Umbilical cord (tissue), 2 donors: ENCODE data around the gene SNAP25. TPM values are rescaled to one million over a fixed set of nuclear protein-coding genes. Genes with fewer than 3 reads are reported as not detected.
A peak's percentile ranks its signal among the peaks of the same experiment; 100 is the strongest.

Source experiments
- DNase-seq: peaks from one replicate; pipeline ENCODE4 v3.0.0-alpha.2; 2015; ENCODE audit warnings: low spot score
- total RNA-seq: library from RNA; depleted of rRNA; stranded (reverse); fragments of >200 nt; gene quantifications from one replicate; pipeline ENCODE4 v1.2.3, GENCODE V29; 2014; ENCODE audit warnings: low replicate concordance; ENCODE audit not compliant: insufficient read depth

SNAP25 gene
- total RNA-seq, 1 donor from 2014 or later, result 6.7 TPM

DNA sequence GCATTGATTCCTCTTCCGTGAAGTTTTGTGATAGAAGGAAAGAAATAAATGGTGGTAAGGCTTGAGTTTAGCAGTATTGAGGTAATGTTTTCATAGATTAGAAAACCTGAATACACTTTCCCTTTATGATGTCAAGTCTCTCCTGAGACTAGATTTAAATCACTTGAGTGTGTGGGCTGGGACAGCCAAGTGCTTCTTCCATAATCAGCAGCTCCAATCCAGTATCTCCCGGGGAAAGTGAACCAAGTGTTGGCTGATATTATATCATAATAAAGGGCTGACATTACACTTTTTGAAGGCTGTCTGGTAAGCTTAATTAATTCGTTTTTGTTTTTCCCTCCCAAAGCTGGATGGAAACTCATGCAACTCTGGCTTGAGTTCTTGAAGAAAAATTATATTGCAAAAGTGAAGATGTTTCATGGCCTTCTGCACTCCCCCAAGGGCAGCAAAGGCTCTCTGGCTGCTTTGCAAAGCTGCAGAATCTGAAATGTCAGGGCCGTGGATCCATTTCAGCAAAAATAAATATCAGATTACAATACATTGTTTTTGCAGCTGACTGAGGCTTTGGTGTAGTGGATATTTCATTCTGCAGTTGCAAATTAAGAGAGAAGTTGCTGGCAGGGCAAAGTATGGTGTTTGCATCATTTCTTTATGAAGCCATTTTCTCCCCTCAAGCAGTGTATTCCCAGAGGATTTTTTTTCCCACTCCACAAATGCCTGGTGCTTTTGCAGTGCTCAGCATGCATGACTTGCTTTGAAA is 114.2 kb downstream of the SNAP25 start:
- no peak for DNase-seq

GRCh38 chr20:10336959-10337729 is 118.5 kb downstream of the SNAP25 start:
- DNase-seq, result no peak

DNA sequence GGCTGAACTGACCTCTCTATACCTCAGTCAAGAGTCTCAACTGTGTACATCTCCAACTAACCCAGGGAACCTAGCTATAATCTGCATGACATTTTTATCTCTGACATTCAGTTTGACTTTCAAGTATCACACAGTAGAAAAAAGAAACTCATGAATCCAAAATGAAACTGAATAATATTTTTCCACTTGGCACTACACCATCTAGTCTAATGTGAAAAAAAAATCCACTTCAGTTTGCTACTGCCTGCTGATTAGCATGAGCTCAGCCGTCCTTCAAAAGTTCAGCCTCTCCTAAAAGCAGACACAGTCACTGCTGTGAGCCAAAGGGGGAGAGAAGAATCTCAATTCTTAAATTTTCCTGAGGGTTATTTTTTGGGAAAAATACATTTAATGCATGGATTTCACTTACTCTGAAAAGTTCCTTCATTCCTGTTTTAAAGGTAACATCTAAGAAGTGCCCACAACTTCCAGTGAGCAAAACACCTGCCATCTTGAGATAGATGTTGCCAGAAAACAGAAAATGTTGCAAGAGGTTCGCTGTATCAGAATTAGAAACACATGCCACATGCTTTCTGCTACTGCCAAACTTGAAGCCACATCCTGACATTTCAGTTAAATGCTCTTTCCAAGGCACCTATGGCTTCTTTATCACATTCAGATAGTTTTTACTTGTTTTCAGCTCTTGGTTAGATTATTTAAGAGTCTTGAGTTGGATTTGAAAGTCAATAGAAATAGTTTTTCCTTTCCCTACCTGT is 120.0 kb downstream of the SNAP25 start:
- DNase-seq, result no peak

- DNase-seq, result no peak
These were observed 121.0 kb downstream of the SNAP25 start for GRCh38 chr20:10339609-10340008.

GRCh38 chr20:10342152-10342551 is 123.5 kb downstream of the SNAP25 start:
- DNase-seq, result no peak

DNA sequence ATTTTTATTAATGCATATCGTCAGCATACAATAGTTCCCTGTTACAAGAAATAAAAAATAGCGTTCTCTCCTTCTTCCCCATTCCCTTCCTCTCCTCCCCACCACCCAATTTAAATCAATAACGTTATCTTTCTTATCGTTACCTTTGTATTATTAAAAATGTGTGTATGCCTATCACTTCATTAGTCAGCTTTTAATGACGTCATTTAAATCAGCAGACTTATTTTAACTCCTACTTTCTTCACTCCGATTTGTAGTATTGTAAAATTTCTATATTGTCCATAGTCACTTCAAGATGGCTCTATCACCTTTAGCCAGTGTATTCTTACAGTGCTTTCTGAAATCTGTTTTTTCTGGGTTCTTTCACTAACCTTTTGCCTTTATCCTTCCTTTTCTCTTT is 126.3 kb downstream of the SNAP25 start:
- DNase-seq, result no peak

DNA sequence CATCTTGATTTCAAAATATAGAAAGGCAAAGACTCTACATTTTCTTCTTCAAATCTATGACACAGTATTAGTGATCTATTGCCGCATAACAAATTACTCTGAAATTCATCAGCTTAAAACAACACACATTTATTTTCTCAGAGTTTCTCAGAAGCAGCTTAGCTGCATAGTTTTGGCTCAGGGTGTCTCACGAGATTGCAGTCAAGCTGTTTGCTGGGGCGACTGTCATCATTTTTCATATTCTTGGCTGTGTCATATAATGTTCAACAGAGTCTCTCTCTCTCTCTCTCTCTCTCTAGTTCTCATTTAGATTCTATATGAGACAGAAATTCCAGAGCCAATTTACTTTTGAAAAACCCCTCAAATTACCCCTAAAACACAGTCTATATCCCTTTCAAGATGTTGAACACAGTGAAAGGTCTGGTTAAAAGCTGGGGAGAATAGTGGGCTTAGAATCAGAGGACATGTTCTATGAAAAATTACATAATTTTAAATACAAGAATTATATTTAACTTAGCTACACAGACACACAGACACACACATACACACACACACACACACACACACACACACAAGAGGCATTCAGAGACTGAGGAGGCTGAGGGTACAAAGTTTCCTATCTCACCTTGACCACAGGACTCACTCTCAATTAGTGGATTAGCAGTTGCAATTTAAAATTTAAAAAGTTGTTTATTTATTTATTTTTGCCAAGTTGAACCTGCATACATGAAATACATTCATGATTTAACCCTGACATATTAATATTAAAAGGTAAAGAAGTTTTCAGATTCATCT is 128.7 kb downstream of the SNAP25 start:
- peak; percentile 36 for DNase-seq

- no peak for DNase-seq
These were observed 130.5 kb downstream of the SNAP25 start for GRCh38 chr20:10349118-10349517.

DNA sequence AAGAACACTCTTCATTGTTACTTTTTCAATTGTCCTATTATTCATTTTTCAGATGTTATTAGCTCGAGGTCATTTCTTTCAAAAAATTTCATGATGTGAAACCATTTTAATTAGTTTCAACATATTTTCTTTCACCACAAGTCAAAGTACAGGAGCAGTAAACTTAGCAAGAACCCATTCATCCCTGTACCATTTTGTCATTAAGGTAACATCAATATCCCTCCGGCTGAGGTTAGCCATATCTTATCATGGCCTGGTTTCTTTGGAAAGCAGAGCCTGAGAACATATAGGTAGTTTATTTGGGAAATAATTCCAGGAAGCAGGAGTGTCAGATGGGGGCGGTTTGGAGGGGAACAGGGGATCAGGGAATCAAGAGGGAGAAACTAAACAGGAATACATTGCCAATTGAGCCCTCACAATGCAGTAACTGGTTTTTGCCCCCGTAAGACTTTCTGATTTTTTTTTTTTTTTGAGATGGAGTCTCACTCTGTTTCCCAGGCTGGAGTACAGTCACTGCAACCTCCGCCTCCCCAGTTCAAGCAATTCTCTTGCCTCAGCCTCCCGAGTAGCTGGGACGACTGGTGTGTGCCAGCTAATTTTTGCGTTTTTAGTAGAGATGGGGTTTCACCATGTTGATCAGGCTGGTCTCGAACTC is 131.7 kb downstream of the SNAP25 start:
- no peak for DNase-seq

DNA sequence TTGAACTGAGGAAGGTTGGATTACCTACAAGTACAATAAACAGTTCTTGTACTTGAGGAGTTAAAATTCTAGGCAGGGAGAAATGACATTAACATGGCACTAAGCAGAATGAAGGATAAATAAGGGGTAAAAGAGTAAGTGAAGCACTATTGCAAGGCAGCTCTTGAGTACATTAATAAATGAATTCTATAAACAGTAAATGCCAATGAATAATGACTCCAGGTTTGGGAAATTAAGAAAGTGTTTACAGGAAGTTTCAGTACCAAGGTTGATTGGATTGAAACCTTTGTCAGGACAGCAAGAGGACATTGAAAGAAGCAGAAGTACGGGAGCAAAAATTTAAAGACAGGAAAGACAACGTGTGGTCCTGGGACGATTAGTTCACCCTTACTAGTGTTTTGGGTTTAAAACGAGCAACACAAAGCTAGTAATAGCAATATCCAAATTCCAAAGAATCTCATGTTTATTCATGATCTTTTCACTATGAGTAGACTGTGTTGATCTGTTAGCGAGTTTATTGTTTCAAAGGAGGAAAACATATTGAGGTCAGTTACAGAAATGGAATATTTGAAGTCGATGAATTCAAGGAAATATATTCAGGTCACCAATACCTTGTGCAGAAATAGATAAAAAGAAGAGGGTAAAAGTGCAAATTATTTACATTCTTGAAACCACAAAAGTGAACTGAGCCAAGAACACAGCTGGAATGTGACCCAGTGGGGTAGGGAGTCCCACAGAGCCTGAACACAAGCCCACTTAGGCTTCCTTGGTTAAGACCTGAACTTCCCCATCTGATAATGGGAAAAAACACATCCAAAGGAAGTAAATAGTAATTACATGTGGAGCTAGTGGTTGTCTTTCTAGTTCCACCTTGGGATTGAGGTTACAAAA is 134.5 kb downstream of the SNAP25 start:
- DNase-seq, result no peak

DNA sequence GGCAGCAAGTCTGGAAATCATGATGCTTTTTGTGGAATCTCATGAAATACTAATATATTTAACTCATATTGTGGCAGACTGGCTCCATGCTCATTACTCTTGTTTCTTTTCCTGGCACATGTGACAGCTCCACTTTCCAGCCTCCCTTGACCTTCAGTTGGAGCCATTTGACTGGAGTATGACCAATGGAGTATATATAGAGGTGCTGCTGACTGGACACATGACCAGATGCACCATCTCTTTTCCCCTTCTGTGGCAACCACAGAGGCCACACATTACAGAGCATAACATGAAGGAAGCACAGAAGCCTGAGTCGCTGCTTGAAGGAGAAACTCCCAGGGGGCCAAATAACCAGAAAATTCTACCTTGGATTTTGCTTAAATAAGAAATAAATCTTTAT is 138.0 kb downstream of the SNAP25 start:
- DNase-seq, result no peak

Other genes starting within 250 kb of the SNAP25 start
- 7.7 TPM for gene ANKEF1, start 183.8 kb upstream of the SNAP25 start, total RNA-seq
- gene MKKS, start 215.4 kb downstream of the SNAP25 start, total RNA-seq, result 11.8 TPM
- 7.7 TPM for gene SLX4IP, start 216.5 kb downstream of the SNAP25 start, total RNA-seq